Measurements from ENCODE around the gene GPN2.

DNA sequence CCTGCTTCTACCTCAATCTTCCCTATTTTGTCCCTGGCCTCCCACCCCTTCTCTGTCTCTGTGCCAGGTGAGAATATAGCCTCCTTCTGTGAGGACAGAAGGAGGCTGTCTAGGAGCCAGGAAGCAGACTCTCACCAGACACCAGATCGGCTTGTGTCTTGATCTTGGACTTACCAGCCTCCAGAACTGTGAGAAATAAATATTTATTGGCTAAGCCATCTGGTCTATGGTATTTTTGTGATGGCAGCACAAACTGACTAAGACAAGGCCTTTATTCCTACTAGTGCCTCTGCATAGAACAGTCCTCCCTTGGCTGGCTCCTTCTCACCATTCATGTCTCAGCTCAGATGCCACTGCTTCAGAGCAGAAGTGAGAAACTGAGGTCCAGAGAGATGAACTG is 1.9 kb downstream of the GPN2 start:
- TF ChIP-seq, protein P1, sequence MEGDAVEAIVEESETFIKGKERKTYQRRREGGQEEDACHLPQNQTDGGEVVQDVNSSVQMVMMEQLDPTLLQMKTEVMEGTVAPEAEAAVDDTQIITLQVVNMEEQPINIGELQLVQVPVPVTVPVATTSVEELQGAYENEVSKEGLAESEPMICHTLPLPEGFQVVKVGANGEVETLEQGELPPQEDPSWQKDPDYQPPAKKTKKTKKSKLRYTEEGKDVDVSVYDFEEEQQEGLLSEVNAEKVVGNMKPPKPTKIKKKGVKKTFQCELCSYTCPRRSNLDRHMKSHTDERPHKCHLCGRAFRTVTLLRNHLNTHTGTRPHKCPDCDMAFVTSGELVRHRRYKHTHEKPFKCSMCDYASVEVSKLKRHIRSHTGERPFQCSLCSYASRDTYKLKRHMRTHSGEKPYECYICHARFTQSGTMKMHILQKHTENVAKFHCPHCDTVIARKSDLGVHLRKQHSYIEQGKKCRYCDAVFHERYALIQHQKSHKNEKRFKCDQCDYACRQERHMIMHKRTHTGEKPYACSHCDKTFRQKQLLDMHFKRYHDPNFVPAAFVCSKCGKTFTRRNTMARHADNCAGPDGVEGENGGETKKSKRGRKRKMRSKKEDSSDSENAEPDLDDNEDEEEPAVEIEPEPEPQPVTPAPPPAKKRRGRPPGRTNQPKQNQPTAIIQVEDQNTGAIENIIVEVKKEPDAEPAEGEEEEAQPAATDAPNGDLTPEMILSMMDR (IDR thresholded peaks at IDR 0.05; ENCODE audit: low read depth, low read length): no peak
- TF ChIP-seq EZH2phosphoT487 (IDR thresholded peaks at IDR 0.05; ENCODE audit: low read depth): no peak
